Measurements from ENCODE around the gene XRCC3.

Gene XRCC3

DNA sequence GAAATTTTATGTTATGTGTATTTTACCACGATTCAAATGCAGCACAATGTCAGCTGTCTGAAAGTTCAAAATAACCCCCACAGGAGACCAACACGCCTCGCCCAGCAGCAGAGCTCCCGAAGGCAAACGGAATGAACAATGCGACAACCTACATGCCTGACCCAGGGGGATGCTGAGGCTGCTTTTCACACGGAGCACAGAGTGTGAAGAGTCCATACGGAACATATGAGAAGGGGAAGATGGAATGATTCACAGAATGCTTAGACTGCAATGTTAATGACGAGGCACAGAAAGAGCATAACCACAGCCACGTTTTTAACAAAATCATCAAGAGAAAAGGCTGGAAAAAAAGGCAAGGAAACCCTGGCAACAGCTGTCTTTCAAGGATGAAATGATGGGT, 22.9 kb upstream of the XRCC3 start:
- no peak for DNase-seq

GRCh38 chr14:103737432-103738045, 22.3 kb upstream of the XRCC3 start:
- no peak for DNase-seq

DNA sequence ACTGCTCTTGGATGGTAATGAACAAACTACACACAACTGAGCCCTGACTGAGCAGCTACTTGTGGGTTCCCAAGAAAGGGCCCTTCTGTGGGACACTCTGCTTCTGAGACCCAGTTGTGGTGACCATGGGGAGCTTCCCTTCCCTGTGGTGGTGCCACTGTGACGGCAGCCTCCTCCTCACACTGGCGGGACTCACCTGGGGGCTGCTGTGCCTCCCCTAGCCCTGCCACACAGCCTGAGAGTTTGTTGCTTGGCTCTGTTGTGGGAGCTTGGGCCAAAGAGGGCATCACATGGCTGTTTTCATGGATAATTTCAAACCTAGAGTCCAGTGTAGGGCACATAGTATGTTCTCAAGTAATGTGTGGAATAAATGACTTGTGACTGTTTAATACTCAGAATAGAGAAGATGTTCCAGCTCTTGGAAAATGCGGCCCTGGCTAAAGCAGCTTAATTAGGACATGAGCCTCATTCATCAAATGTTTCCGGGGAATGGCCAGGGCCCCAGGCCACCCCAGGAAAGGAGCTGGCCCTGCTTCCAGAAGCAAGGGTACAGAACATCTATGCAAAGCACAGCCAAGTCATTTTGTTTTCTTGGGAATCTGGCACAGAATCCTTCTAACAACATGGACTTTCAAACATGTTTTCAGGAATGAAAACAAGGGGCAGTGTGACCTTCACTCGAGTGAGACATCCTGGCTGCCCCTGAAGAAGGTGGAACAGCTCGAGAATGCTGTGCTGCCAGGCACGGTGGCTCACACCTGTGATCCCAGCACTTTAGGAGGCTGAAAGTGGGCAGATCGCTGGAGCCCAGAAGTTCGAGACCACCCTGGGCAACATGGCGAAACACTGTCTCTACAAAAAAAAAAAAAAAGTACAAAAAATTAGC, 21.5 kb upstream of the XRCC3 start:
- DNase-seq = no peak

GRCh38 chr14:103735815-103736545, 20.7 kb upstream of the XRCC3 start:
- DNase-seq = no peak

- DNase-seq = no peak
Observed at GRCh38 chr14:103735439-103735814, 20.2 kb upstream of the XRCC3 start.

DNA sequence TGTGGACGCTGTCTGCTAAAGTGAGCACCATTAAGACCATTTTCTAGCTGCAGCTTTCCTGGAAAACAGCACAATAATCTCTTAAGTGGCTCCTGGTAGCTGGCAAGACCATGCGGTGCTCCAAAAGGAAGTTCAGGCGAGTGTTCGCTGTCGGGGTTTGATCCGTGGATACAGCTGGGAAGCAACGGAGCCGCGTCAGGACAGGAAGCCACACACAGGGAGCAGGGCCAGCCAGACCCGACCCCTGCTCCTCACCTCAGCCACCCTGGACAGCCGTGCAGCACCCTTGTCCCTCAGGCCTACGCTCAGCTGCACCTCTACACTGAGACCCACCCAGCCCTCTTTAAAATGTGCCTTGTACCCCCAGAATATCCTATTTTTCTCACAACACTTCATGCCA, 19.8 kb upstream of the XRCC3 start:
- no peak for DNase-seq

- no peak for DNase-seq
Observed at GRCh38 chr14:103734081-103734888, 19.0 kb upstream of the XRCC3 start.

DNA sequence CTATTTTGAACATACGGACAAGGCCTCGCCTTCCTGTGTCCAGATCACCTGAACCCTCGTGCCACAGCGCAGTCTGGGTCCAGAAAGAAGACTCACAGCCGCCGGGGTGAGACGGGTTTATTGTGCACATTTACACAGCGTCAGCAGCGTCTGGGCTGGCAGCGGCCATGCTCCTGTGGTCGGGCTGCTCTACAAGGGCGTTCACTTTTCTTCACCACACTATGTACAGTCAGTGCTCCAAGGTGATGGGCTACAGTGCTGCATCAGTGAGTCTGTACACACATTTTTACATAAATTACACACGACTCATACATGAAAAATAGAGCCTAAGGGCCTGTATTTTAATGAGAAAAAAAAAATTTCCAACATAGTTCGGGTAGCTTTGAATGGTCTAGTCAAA, 18.4 kb upstream of the XRCC3 start:
- DNase-seq = no peak

GRCh38 chr14:103732868-103733620, 17.8 kb upstream of the XRCC3 start:
- no peak for DNase-seq

- DNase-seq = no peak
Observed at GRCh38 chr14:103731916-103732867, 16.9 kb upstream of the XRCC3 start.

DNA sequence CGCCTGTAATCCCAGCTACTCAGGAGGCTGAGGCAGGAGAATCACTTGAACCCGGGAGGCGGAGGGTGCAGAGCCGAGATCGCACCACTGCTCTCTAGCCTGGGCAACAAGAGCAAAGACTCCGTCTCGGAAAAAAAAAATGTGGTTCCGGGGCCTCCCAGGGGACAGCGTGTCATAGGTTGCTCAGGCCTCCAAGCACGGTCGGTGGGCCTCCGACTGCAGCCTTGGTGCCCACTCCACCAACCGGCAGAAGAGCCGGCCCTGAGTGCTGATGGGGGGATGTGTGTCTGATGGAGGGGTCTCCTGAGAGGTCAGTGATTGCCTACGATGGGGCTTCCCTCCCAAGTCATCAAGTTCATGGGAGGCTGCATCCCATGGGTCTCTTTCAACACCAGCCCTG, 16.2 kb upstream of the XRCC3 start:
- no peak for DNase-seq

DNA sequence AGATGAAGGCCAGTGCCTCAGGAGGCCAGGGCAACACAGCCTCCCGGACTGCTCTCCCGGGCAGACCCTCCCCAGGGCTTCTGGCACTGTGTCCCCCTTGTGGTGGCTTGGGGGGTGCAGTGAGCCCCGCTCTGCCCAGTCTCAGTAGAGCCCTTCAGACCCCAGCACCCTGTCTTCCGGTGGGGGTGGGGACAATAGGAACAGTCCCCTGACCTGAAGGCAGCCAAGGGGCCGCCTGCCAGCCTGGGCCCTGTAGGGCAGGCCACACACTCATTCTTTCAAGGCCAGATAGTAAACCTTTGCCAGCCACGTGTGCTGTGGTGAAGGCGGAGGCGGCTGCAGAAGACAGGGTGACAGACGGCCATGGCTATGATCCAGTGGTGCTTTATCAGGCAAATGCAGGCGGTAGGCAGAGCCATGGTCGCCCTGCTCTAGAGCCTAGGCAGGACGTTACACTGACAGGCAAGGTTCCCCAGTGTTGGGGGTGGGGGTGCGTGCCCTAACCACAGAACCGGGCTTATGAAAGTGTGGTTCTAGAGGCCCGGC, 15.3 kb upstream of the XRCC3 start:
- no peak for DNase-seq

- DNase-seq = no peak
Observed at GRCh38 chr14:103729496-103730448, 14.5 kb upstream of the XRCC3 start.

DNA sequence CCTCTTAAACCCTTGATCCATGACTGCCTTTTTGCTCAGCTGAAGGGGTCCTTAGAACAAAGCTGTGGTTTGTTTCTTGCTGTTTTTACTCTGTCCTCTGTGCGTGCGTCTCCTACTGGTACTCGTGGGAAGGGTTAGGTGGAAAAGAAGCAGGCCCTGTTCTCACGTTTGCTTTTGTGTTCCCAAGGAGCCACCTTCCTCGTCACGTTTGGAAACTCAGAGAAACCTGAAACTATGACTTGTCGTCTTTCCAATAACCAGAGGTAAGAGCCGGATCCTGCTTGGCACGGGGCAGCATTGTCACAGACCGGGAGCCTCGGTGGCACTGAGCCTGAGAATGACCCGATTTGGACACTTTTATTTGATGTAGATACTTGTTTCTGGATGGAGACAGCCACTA, 13.5 kb upstream of the XRCC3 start:
- no peak for DNase-seq

- no peak for DNase-seq
Observed at GRCh38 chr14:103728141-103728540, 12.9 kb upstream of the XRCC3 start.

DNA sequence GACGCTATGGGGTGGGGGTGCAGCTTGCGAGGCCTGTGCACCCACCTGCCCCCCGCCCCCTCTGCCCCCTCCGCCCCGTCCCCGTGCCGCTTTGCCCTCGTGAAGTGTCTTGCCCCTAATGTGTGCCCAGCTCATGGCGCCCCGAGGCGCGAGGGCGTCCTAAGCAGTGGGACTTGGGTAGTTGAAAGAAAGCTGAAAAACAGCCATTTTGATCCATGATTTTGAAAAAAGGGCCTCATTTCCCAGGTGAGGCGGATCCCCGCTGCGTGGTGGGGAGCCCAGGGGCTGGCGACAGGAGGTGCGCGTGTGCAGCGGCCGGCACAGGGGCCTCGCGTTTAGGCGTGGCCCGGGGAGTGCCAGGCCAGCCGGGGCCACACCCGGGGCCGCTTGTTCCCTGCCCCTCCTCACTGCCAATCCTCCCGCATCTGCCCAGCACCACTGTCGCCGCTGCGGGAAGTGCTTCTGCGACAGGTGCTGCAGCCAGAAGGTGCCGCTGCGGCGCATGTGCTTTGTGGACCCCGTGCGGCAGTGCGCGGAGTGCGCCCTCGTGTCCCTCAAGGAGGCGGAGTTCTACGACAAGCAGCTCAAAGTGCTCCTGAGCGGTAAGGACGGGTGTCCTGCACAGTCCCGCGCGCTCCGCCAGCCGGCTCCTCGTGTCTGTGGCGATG, 12.2 kb upstream of the XRCC3 start:
- DNase-seq = no peak

DNA sequence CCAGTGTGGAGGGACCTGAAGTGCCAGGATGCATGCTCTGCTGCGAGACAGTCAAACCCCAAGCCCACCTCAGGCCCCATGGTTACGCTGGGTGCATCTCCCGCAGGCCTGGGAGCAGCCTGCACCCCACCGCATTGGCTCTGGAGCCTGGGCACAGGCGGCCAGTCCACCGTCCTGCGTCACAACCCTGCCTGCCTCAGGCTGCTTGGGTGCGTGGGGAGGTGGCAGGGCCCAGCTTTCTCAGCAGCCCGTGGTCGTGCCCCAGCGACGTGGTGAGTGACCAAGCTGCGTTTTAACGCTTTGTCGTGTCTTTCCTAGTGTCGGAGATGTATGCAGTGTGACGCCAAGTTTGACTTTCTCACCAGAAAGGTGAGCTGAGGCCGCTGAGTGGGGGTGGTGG, 11.2 kb upstream of the XRCC3 start:
- no peak for DNase-seq

DNA sequence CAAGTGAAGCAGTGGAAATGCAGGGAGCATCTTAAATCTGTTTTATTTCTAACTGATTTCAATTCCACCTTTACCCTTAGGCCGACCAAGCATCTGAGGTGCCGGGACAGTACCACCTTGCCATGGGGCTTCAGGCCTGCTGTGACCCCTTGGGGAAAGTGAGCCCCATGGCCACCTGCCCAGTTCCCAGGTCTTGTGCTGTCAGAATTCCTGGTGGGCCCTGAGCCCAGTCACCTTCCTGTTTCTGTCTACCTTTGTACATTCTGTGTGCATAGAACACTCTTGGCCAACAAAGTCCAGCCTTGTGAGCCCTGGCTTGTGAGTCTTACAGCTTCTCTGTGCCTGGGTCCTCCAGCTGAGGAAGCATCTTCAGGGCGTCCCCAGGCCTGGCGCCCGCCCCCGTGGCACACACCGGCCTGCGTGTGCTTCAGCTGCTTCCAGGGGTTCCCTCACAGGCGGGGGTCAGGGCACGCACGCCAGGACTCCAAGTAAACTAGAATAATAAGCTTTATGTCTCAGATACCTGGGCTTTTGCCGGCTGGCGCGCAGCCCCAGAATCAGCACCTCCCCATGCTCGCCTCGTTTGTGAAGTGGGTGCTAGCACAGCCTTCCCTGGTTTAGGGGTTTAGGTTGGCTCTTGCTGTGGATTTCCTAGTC, 10.6 kb upstream of the XRCC3 start:
- DNase-seq = no peak
